A673 (cell line): ENCODE results near the gene BNIPL. TPM values are rescaled to one million over a fixed set of nuclear protein-coding genes. Genes with fewer than 3 reads are reported as not detected.

ENCODE experiments used
- BruUV-seq: library from RNA; stranded (reverse); fragments of 400-500 nt; replicated peaks from 2 replicates; lab custom pipeline; 2021; lab: Mats Ljungman, UMichigan
- CTCF ChIA-PET: fragments of 300-600 bp; sonication (Branson Sonifier 250); formaldehyde crosslinking; loops from one replicate; lab custom pipeline; 2022; ENCODE audit warnings: antibody characterized with exemption; lab: Charles Lee
- POLR2A ChIA-PET: fragments of 300-600 bp; sonication (Branson Sonifier 250); formaldehyde crosslinking; loops from one replicate; lab custom pipeline; 2022; ENCODE audit warnings: antibody characterized with exemption; ENCODE audit not compliant: low non-redundant PET; lab: Charles Lee
- DNase-seq: peaks from one replicate; pipeline ENCODE4 v3.0.0-alpha.2; 2015; ENCODE audit warnings: low spot score
- H3K27ac ChIP-seq: fragments of 200-600 bp; sonication (generic); 2 replicates; pipeline ENCODE4 v1.5.1; 2016; ENCODE audit warnings: mixed run types, low read depth, mild to moderate bottlenecking, mixed read lengths, antibody characterized with exemption, low read length; ENCODE audit not compliant: poor library complexity, severe bottlenecking
- H3K27me3 ChIP-seq: fragments of 200-600 bp; sonication (generic); replicated peaks from 2 replicates; pipeline ENCODE4 v1.6.1; 2017; ENCODE audit warnings: mixed run types, low read depth, mild to moderate bottlenecking, mixed read lengths, antibody characterized with exemption, low read length; ENCODE audit not compliant: insufficient read depth, poor library complexity
- H3K36me3 ChIP-seq: fragments of 200-600 bp; sonication (generic); 2 replicates; pipeline ENCODE4 v1.6.1; 2016; ENCODE audit warnings: mixed run types, mild to moderate bottlenecking, mixed read lengths, antibody characterized with exemption, low read length; ENCODE audit not compliant: insufficient read depth, poor library complexity, severe bottlenecking
- H3K4me1 ChIP-seq: fragments of 200-600 bp; sonication (generic); 2 replicates; pipeline ENCODE4 v1.6.1; 2017; ENCODE audit warnings: mixed run types, mild to moderate bottlenecking, mixed read lengths, antibody characterized with exemption, low read length; ENCODE audit not compliant: insufficient read depth, poor library complexity, severe bottlenecking
- H3K4me3 ChIP-seq: fragments of 200-600 bp; sonication (generic); 2 replicates; pipeline ENCODE4 v1.5.1; 2016; ENCODE audit warnings: low read depth, mixed run types, mild to moderate bottlenecking, mixed read lengths, low read length; ENCODE audit not compliant: poor library complexity, severe bottlenecking
- H3K9me3 ChIP-seq: fragments of 200-600 bp; sonication (generic); 2 replicates; pipeline ENCODE4 v1.6.1; 2016; ENCODE audit warnings: mixed run types, low read depth, mild to moderate bottlenecking, mixed read lengths, antibody characterized with exemption, low read length; ENCODE audit not compliant: poor library complexity, severe bottlenecking
- EZH2 ChIP-seq: fragments of 200-600 bp; sonication (generic); IDR thresholded peaks from 2 replicates; pipeline ENCODE4 v1.6.1; 2017; ENCODE audit warnings: borderline replicate concordance, low read depth, mild to moderate bottlenecking, mixed read lengths, antibody characterized with exemption, low read length; ENCODE audit not compliant: poor library complexity, severe bottlenecking
- intact Hi-C: fragments of 100-400 bp; cut with micrococcal nuclease; formaldehyde crosslinking; loops from one replicate; pipeline ENCODE4 v1.10.0; 2022; ENCODE audit not compliant: unreplicated experiment
- total RNA-seq: library from RNA; stranded (reverse); gene quantifications from 2 replicates; pipeline ENCODE4 v1.2.3, GENCODE V29; 2021
- TF ChIP-seq, protein P1 (sequence below): fragments of 300-800, 200-600 bp; sonication (generic); conservative IDR thresholded peaks from 2 replicates; pipeline ENCODE4 v1.5.1; 2017; ENCODE audit warnings: low read depth, mild to moderate bottlenecking, antibody characterized with exemption, low read length, moderate library complexity, mixed read lengths

Gene BNIPL
- total RNA-seq, 1 experiment from 2014 or later: 3.5 TPM

DNA sequence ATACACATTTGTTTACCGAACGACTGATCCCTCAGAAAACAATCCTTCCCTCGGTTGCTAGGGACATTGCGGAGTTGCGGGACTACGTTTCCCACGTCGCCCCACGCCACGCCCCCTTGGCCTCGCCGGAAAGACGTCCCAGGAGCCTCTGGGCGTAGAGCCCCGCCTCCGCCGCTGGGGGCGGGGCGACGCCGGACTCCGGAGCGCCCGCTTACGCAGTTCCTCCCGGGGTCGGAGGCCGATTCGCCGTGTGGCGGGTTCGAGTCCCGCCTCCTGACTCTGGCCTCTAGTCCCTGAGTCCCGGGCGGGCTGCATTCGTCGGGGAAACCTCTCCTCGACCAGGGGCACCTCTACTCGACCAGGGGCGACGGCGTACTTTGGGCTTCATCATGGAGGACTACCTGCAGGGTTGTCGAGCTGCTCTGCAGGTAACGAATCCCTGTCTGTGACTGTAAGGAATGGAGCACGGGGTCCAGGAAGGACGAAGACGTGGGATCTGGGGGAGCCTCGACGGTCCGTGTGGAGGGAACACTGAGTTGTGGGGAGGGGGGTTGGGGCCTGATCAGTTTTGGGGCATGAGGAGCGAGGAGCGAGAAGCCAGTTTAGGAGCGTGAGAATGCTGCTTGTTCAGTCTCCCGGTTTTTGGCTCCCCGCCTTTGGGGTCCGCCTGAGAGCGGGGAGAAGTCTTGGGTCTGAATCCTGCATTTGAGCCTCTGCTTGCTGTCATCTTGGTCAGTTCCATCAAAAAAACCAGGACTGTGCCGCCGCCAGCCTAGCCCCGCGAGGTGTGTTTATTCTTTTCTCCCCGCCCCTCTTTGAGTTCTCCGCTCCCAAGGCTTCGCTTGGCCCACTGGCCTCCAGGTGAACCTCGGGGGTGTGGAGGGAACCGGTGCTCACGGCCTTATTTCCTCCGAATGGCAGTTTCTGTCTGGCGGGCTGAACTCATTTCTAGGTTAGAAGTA lies 27.9 kb upstream of the BNIPL start, which contains the start of gene PRUNE1:
Gene PRUNE1, plus strand, starts transcription at position 206 of the 962 bp plus-strand sequence. Its CDS starts 184 bp downstream, at position 390.
- Histone ChIP-seq H3K9me3 (no peaks in the 10 kb centered on the region), H3K4me1 (peaks cover 24% of the 10 kb centered on the region), H3K27me3 (no peaks in the 10 kb centered on the region), H3K4me3 (peak within 1 kb of the TSS; percentile 95), H3K27ac (peak within 1 kb of the TSS; percentile 90), H3K36me3 (no peaks in the 10 kb centered on the region)
- DNase-seq: peak; percentile 98
- BruUV-seq: no TSS peak
- ChIA-PET CTCF (no interaction called here), POLR2A (no interaction called here)
- TF ChIP-seq EZH2: no peak
- TF ChIP-seq, protein P1, sequence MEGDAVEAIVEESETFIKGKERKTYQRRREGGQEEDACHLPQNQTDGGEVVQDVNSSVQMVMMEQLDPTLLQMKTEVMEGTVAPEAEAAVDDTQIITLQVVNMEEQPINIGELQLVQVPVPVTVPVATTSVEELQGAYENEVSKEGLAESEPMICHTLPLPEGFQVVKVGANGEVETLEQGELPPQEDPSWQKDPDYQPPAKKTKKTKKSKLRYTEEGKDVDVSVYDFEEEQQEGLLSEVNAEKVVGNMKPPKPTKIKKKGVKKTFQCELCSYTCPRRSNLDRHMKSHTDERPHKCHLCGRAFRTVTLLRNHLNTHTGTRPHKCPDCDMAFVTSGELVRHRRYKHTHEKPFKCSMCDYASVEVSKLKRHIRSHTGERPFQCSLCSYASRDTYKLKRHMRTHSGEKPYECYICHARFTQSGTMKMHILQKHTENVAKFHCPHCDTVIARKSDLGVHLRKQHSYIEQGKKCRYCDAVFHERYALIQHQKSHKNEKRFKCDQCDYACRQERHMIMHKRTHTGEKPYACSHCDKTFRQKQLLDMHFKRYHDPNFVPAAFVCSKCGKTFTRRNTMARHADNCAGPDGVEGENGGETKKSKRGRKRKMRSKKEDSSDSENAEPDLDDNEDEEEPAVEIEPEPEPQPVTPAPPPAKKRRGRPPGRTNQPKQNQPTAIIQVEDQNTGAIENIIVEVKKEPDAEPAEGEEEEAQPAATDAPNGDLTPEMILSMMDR: no peak
- intact Hi-C loops: no loop called here

DNA sequence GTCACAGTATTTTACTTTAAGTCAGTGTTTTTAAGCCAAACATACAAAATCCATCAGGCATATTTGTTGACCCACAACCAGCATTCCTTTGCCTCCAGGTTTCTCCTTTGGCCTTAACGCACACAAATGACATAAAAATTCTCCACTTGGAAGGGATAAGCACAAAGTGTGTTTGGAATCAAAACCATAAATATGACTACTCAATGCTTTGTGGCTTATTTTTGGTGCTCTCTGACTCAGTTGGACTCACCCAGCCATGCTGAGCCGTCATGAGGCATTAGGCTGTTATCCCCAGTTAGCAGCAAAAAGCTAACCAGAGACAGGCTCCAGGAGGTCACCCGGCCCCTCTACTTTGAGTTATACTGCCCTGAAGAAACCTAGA lies 27.2 kb upstream of the BNIPL start:
- TF ChIP-seq EZH2: no peak
- TF ChIP-seq, protein P1: no peak
- Histone ChIP-seq H3K27me3 (no peaks in the 10 kb centered on the region), H3K4me1 (peaks cover 24% of the 10 kb centered on the region), H3K27ac (peak overlapping the region; percentile 90), H3K4me3 (peak overlapping the region; percentile 95), H3K9me3 (no peaks in the 10 kb centered on the region), H3K36me3 (no peaks in the 10 kb centered on the region)
- ChIA-PET POLR2A (no interaction called here), CTCF (no interaction called here)
- intact Hi-C loops: no loop called here
- DNase-seq: no peak
- BruUV-seq: TSS peak; percentile 54

DNA sequence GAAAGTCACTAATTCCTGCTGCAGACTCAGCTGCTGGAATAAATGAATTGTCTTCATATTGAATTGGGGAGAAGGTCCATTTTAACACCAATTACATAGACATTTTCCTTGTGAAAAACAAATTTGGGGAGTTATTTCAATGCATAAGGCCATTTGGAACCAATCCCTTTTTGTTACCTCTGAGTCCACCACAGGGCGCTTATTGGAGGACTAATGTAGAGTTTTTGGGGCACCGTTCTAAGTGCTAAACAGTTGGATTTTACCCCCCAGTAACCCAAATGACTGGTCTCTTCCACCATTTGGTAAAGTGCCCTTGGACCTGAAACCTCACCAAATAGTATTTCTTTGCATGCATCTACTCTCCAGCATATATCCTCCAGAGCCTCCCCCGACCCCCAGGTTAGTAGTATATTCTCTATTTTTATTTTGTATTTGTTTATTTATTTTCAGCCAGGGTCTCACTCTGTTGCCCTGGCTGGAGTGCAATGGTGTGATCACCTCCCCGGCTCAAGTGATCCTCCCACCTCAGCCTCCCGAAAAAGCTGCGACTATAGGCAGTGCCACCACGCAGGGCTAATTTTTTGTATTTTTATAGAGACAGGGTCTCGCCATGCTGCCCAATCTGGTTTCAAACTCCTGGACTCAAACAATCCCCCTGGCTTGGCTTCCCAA lies 26.6 kb upstream of the BNIPL start:
- Histone ChIP-seq H3K36me3 (no peaks in the 10 kb centered on the region), H3K4me3 (peak overlapping the region; percentile 95), H3K4me1 (peaks cover 24% of the 10 kb centered on the region), H3K27me3 (no peaks in the 10 kb centered on the region), H3K9me3 (no peaks in the 10 kb centered on the region), H3K27ac (no peak overlapping the region)
- TF ChIP-seq, protein P1: no peak
- TF ChIP-seq EZH2: no peak
- no TSS peak for BruUV-seq
- no peak for DNase-seq
- ChIA-PET POLR2A (no interaction called here), CTCF (no interaction called here)
- intact Hi-C loops: no loop called here
